Kidney (tissue), 14 donors: ENCODE measurements around the gene NOTUM. TPM values are rescaled to one million over a fixed set of nuclear protein-coding genes. Genes with fewer than 3 reads are reported as not detected.
A peak's percentile ranks its signal among the peaks of the same experiment; 100 is the strongest.

Experiments
- DNase-seq, 5 donors: peaks; one replicate each; pipeline ENCODE4 v3.0.0-alpha.2; 2013 to 2020
- FAIRE-seq: peaks from 2 replicates; lab custom pipeline; 2012; peaks lifted over from hg19 to GRCh38; lab: Jason Lieb, UNC
- H3K27ac ChIP-seq, 2 donors: one replicate each; pipeline ENCODE4 v1.7.0; 2013; ENCODE audit warnings: low read depth in 2 of 2, low read length in 2 of 2, inconsistent platforms in 1 of 2
- H3K27me3 ChIP-seq: one replicate; pipeline ENCODE4 v1.7.1; 2013; ENCODE audit warnings: low read length, inconsistent platforms; ENCODE audit not compliant: control insufficient read depth, insufficient read depth
- H3K36me3 ChIP-seq, 3 donors: one replicate each; pipeline versions ENCODE4 v1.7.0 to v1.7.1; 2013; ENCODE audit warnings: low read length in 3 of 3, control low read depth in 1 of 3, inconsistent platforms in 1 of 3; ENCODE audit not compliant: insufficient read depth in 3 of 3, control insufficient read depth in 2 of 3
- H3K4me1 ChIP-seq, 3 donors: one replicate each; pipeline versions ENCODE4 v1.7.0 to v1.7.1; 2013; ENCODE audit warnings: low read length in 3 of 3, inconsistent platforms in 1 of 3, low read depth in 1 of 3; ENCODE audit not compliant: control insufficient read depth in 2 of 3, insufficient read depth in 2 of 3
- H3K4me3 ChIP-seq, 3 donors: one replicate each; pipeline versions ENCODE4 v1.7.0 to v1.8.1; 2013; ENCODE audit warnings: low read length in 3 of 3, control low read depth in 1 of 3, inconsistent platforms in 1 of 3
- H3K9ac ChIP-seq, 3 donors: one replicate each; pipeline versions ENCODE4 v1.7.0 to v1.7.1; 2013; ENCODE audit warnings: low read length in 3 of 3, control low read depth in 1 of 3, inconsistent platforms in 1 of 3
- H3K9me3 ChIP-seq, 3 donors: one replicate each; pipeline versions ENCODE4 v1.7.0 to v1.7.1; 2013; ENCODE audit warnings: low read length in 3 of 3, control low read depth in 1 of 3, inconsistent platforms in 1 of 3; ENCODE audit not compliant: control insufficient read depth in 2 of 3, insufficient read depth in 1 of 3
- intact Hi-C: fragments of 100-400 bp; cut with DNase I; formaldehyde crosslinking; loops from one replicate; pipeline ENCODE4 v1.11.1; 2022
- polyA plus RNA-seq: library from polyadenylated mRNA; stranded (reverse); fragments of 350-450 nt; fragmentation: Illumina TruSeq; extraction: RNeasy Lipid Tissue Mini Kit (QIAGEN cat#74804); gene quantifications from one replicate; pipeline ENCODE4 v1.2.3, GENCODE V29; 2014; ENCODE audit warnings: low read depth, low replicate concordance; ENCODE audit not compliant: insufficient read depth
- total RNA-seq: library from RNA; stranded (reverse); fragmentation: NEBNext Ultra II Directional; extraction: Animal tissue kit (Norgen Biotek cat#: 25700); gene quantifications from one replicate; pipeline ENCODE4 v1.2.1, GENCODE V29; 2021
- TF ChIP-seq, protein P1 (sequence below): IDR thresholded peaks from 3 replicates; pipeline ENCODE4 v1.5.1; 2012; ENCODE audit warnings: mild to moderate bottlenecking, moderate library complexity, borderline replicate concordance; ENCODE audit not compliant: insufficient read depth; ENCODE audit errors: extremely low read depth
- donor health status: control.
- donor health status: control.
- donor health status: control.
- donor health status: control.
- donor health status: control.
- donor health status: DM: yes; HTN: yes; CAD: no.
- donor health status: Normal renal cell carcinoma (clear cell type).

Gene NOTUM
- total and polyA plus RNA-seq, 2 donors from 2014 or later: not detected

DNA sequence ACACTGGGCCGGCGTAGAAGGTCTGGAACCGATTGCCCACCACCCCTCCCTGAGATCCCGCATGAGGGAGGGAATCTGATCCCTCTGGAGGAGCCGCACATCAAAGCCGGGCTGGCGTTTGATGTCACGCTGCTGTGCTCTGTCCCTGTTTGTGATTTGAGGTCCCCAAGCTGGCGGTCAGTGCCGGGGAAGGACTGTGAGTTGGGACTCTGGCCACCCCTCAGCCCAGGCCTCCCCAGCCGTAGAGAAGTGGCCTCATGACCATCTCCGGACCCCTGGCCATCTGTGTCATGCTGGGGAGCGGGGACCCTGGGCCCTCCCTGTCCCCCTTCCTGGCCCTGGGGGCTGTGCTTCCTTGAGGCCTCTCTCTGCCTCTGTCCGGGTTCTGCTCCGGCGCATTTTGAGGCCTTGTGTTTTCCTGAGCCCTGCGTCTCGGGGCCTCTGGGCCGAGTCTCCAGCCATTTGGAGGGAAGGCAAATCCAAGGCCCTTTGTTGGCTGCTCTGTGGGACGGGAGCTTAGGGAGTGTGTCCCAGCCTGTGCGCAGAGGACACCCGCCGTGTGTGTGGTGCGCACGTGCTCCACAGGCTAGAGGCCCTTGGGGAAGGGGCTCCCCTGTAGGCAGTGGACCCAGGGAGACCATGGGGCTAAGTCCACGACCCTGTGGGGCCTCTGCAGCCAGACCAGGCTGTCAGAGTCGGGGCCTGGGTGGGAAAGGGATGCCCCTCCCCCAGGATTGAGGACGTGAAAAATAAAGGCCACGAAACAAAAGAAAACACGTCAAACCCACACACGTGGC, 31.5 kb upstream of the NOTUM start:
- no peaks in the 10 kb centered on the region for H3K36me3 ChIP-seq
- TF ChIP-seq, protein P1, sequence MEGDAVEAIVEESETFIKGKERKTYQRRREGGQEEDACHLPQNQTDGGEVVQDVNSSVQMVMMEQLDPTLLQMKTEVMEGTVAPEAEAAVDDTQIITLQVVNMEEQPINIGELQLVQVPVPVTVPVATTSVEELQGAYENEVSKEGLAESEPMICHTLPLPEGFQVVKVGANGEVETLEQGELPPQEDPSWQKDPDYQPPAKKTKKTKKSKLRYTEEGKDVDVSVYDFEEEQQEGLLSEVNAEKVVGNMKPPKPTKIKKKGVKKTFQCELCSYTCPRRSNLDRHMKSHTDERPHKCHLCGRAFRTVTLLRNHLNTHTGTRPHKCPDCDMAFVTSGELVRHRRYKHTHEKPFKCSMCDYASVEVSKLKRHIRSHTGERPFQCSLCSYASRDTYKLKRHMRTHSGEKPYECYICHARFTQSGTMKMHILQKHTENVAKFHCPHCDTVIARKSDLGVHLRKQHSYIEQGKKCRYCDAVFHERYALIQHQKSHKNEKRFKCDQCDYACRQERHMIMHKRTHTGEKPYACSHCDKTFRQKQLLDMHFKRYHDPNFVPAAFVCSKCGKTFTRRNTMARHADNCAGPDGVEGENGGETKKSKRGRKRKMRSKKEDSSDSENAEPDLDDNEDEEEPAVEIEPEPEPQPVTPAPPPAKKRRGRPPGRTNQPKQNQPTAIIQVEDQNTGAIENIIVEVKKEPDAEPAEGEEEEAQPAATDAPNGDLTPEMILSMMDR: no peak
- H3K27me3 ChIP-seq: no peaks in the 10 kb centered on the region
- H3K9ac ChIP-seq: no peak overlapping the region
- peak in 4 of 5 donors; percentile 90 to 93 (median 92) for DNase-seq
- H3K4me3 ChIP-seq: no peak overlapping the region
- no peak overlapping the region for H3K27ac ChIP-seq
- intact Hi-C loops: no loop called here
- FAIRE-seq: no peak
- H3K9me3 ChIP-seq: no peaks in the 10 kb centered on the region
- peaks cover 0 to 18% (median 15%) of the 10 kb centered on the region in 3 donors for H3K4me1 ChIP-seq

DNA sequence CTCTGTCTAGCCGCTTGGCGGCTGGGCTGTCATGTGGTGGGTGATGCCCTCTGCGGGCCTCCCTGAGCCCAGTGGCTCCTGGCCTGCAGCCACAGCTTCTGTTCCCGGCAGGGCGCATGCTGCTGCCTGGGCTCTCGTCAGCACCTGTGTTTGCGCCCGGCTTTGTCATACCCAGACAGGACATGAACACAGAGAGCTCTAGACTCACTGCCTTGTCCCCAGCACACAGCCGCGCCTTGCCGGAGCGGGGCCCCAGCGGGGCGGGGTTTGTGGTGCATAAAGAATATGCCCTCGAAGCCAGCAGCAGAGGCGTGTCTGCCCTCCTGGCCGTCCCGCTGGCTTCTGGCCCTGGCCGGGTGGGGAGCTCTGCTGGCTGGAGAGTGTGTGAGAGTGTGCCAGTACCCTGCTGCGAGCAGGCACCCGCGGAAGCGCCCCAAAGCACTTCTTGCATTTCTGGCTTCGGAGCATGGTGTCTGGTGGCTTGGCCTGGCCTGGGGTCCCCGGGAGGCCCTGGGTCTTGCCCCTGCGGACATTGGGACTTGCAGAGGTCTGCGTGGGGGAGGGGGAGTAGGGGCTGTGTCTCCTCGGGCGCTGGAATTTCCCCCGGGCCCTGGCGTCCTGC, 30.8 kb upstream of the NOTUM start:
- Histone ChIP-seq H3K9me3 (no peaks in the 10 kb centered on the region), H3K9ac (no peak overlapping the region), H3K4me1 (peaks cover 0 to 18% (median 15%) of the 10 kb centered on the region in 3 donors), H3K4me3 (no peak overlapping the region), H3K27me3 (no peaks in the 10 kb centered on the region), H3K27ac (no peak overlapping the region), H3K36me3 (no peaks in the 10 kb centered on the region)
- intact Hi-C loops: no loop called here
- FAIRE-seq (no peak), DNase-seq (peak; percentile 75 to 92 (median 80))
- TF ChIP-seq, protein P1: peak; percentile 1

DNA sequence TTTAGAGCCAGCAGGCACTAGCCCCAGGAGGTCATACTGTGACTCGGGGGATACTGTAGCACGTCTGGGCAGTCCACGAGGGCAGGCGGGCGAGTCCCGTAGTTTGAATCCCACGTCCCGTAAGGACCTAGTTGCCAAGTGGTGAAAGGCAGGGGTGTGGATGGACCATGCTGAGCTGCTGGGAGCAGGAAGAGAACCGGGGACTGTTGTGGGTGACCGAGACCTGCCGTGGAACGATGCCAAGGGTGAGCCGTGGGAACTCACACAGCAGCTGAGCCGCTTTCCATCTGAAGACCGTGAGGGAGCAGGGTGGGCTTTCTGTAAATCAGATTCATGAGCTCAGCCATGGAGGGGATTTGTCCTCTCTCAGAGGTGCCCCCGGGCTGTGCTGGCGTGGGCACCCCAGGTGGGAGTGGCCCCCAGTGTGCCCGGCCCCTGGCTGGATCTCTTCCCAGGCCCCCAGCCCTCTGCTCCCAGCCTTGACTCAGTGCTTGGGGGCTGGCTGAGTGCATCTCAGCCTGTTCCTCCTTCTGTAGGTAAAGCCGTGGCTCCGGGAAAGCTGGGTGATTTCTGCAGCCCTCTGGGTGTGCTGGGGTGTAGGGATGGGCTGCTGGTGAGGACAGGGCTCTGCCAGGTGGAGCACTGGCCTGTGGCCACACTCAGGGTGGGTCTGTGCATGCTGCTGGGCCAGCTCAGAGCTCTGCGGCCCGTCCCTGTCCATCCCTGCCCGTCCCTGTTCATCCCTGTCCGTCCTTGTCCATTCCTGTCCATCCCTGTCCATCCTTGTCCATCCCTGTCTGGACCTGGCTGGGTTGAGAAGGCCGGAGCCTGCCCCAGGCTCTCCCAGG, 30.1 kb upstream of the NOTUM start:
- intact Hi-C loops: no loop called here
- H3K4me1 ChIP-seq: peaks cover 0 to 18% (median 15%) of the 10 kb centered on the region in 3 donors
- no peak overlapping the region for H3K27ac ChIP-seq
- peaks cover 0 to 5% (median 0%) of the 10 kb centered on the region in 3 donors for H3K36me3 ChIP-seq
- TF ChIP-seq, protein P1: no peak
- H3K9me3 ChIP-seq: no peaks in the 10 kb centered on the region
- H3K9ac ChIP-seq: no peak overlapping the region
- FAIRE-seq: no peak
- H3K4me3 ChIP-seq: no peak overlapping the region
- H3K27me3 ChIP-seq: no peaks in the 10 kb centered on the region
- peak in 1 of 5 donors; percentile 55 for DNase-seq
